Liver (tissue), 3 donors: ENCODE results near the gene SMCO1.

ENCODE experiments used
- ATF3 ChIP-seq: IDR thresholded peaks from 2 replicates; pipeline ENCODE4 v1.6.1; 2016; ENCODE audit warnings: antibody characterized with exemption
- CTCF ChIP-seq: fragments of 150-350 bp; IDR thresholded peaks from 2 replicates; pipeline ENCODE4 v1.5.1; 2017; ENCODE audit warnings: improper control_type of control experiment, low read depth, low read length; ENCODE audit not compliant: missing input control
- EGR1 ChIP-seq, 2 donors: IDR thresholded peaks; 2 replicates each; pipeline ENCODE4 v1.6.1; 2016 to 2018; ENCODE audit warnings: antibody characterized with exemption in 2 of 2, low read depth in 2 of 2
- GABPA ChIP-seq, 2 donors: IDR thresholded peaks in 1 of 2; conservative IDR thresholded peaks in 1 of 2; 2 replicates each; pipeline ENCODE4 v1.6.1; 2016; ENCODE audit warnings: antibody characterized with exemption in 2 of 2, mild to moderate bottlenecking in 1 of 2, moderate library complexity in 1 of 2
- HNF4A ChIP-seq, 2 donors: conservative IDR thresholded peaks; 2 replicates each; pipeline ENCODE4 v1.6.1; 2016; ENCODE audit warnings: antibody characterized with exemption in 2 of 2, mild to moderate bottlenecking in 2 of 2
- donor health status: healthy.
- donor health status: healthy.

GRCh38 chr3:196558476-196558875 lies 43.3 kb upstream of the SMCO1 start:
- TF ChIP-seq CTCF, result no peak
- no peak for TF ChIP-seq ATF3
- TF ChIP-seq EGR1 (IDR thresholded peaks at IDR 0.05; ENCODE audit: low read depth in 2 of 2), result no peak
- no peak for TF ChIP-seq HNF4A (conservative IDR thresholded peaks at IDR 0.05)
- no peak for TF ChIP-seq GABPA (IDR thresholded peaks at IDR 0.05 in 1 of 2, conservative IDR thresholded peaks at IDR 0.05 in 1 of 2)
